Stimulated activated CD4-positive, alpha-beta T cell treated with anti-CD3 and anti-CD28 coated beads, Interleukin-4, amount 100 ng/mL, for 1 hour (primary cell): ENCODE data around the gene KDM2B.
A peak's percentile ranks its signal among the peaks of the same experiment; 100 is the strongest.
"Not testable (repeated sequence)": the region's sequence is repeated elsewhere in the genome, so short reads cannot be mapped to it uniquely, and the experiment has no call there.

Experiments used
- DNase-seq: peaks from one replicate; pipeline ENCODE4 v3.0.0-alpha.2; 2020

Gene KDM2B

DNA sequence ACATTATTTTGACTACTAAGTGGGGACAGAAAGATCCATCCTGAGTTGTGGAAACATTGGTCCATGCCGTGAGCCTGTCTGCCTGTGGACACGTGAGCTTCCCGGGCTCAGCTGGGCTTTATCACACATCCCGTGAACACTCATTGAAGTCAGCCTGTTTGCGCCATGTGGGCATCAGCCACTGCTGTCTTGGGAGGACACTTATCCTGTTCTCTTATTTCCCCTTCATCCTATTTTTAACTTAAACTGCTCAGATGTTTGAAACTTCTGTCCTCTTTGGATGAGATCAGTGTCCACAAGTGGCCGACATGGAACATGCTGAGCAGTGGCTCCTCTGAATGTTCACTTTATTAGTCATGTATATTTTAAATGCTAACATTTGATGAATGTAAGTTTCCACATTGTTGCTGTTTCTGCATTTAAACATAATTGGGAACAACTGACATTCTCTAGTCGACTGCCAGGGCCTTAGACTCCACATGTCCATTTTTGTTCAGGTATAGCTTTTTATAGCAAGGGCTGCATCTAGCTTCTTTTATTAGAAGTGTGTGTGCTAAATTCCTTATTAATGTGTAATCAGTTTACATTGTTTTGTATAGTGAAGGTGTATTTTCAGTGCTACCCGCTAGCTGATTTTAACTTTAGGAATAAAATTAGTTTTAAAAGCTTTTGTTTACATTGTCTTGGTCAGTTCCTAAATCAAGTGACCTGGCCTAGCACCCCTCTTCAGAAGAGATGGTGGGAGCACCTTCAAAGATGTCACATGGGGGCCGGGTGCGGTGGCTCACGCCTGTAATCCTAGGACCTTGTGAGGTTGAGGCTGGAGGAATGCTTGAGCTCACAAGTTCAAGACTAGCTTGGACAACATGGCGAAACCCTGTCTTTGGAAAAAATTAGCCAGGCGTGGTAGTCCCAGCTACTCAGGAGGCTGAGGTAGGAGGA lies 156.9 kb downstream of the KDM2B start:
- DNase-seq: no peak

DNA sequence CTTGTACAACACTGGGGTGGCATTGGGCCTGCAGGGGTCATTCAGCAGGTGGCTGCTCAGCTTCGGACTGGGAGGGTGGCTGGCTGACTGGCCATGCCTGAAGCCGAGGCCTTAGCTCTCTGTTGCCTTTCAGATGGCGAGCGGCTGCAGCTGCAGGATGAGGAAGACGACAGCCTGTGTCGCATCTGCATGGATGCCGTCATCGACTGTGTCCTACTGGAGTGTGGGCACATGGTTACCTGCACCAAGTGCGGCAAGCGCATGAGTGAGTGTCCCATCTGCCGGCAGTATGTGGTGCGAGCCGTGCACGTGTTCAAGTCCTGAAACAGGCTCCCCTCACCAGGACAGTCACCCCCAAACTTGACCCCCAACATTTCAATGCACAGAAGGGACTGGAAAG lies 157.6 kb downstream of the KDM2B start:
- no peak for DNase-seq

DNA sequence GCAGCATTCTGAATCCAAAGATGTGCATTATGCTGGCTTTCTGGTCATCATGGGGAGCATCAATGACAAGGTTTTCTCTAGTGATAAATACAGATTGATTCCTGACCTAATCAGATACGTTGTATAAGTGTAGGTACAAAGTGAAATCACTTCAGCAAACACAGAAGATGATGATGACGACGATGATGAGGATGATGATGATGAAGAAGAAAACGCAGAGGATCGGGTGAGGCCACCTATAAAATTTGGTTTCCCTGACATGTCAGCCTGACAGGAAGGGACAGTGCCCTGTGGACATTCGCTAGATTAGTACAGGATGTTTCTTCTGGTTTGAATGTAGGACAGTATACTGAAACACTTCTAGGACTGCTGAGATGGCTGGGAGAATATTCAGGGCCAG lies 160.7 kb downstream of the KDM2B start:
- DNase-seq: no peak

DNA sequence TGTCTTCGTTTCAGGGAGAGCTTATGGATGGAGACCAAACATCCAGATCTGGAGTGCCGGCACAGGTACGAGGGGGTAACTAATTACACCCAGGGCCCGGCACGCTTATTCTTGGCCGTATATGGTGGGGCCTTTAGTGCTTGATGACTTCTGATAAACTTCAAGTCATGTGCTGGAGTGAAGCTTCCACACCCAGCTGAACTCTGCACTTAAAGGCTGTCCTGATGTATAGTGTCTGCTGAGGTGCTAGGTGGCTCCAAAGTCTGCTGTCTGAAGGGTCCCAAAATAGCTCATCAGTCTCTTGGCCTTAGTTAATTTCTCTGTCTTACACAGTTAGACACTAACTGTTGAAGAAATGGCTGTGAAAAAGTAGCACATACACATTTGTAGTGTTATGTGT lies 163.0 kb downstream of the KDM2B start:
- no peak for DNase-seq

DNA sequence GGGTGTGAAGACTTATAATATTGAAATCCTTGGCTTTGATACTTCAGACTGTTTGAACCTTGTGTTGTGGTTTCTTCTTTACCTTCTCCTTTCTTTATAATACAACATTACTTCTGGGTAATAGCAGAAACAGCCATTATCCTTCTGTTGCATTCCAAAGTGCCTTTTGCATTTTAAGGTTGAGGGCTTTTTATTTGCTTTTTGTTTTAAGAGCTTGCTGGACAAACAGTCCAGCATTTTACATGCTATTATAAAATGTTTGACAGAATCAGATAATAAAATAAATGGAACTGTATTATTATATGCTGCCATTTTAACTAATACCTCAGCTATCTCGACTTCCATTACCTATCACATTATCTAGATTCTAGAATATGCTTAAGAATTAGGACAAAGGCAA lies 166.9 kb downstream of the KDM2B start:
- DNase-seq: no peak

DNA sequence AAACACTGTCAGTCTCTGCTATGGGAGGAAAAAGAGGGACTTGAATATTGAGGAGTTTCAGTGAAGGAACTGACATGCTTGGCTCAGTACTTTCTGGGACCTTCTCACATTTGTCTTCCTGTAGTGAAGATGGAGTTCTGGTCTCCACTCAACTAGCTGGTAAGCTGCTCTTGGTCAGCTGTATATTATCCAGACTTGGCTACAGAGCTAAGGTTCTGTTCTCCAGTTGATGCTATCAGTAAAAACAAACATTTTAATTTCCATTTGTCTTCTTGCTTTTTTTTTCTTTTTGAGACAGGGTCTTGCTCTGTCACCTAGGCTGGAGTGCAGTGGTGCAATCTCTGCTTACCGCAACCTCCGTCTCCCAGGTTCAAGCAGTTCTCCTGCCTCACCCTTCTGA lies 175.6 kb downstream of the KDM2B start:
- no peak for DNase-seq

DNA sequence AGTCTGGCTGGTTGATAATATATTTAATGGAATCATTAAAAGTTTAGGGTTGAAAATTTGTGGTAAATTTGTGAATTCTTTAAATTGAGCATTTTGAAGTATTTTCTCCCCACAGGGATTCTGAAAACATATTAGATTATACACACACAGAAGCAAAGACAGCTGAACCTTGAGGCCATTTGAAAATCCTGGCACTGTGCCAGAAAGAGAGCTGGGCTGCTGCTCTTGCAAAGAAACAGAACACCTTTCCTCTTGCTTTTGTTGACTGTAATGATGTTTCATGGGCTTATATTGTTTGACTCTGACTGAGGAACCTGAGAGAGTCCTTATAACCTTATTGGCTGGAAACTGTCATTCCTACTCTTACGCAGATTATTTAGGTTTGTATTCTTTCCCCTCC lies 176.1 kb downstream of the KDM2B start:
- DNase-seq: no peak

DNA sequence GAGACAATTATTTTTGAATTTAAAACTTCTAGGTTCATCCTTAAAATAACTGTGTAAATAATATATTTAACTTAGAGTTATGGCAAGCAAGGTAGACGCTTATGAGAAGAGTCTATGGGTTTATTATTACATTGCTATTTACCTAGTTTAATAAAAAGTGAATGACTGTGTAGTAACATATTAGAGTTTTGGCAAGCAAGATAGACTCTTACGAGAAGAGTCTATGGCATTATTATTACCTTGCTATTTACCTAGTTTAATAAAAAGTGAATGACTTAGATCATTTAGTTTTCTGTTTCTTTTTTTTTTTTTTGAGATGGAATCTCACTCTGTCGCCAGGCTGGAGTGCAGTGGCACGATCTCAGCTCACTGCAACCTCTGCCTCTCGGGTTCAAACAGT lies 177.1 kb downstream of the KDM2B start:
- DNase-seq: no peak

DNA sequence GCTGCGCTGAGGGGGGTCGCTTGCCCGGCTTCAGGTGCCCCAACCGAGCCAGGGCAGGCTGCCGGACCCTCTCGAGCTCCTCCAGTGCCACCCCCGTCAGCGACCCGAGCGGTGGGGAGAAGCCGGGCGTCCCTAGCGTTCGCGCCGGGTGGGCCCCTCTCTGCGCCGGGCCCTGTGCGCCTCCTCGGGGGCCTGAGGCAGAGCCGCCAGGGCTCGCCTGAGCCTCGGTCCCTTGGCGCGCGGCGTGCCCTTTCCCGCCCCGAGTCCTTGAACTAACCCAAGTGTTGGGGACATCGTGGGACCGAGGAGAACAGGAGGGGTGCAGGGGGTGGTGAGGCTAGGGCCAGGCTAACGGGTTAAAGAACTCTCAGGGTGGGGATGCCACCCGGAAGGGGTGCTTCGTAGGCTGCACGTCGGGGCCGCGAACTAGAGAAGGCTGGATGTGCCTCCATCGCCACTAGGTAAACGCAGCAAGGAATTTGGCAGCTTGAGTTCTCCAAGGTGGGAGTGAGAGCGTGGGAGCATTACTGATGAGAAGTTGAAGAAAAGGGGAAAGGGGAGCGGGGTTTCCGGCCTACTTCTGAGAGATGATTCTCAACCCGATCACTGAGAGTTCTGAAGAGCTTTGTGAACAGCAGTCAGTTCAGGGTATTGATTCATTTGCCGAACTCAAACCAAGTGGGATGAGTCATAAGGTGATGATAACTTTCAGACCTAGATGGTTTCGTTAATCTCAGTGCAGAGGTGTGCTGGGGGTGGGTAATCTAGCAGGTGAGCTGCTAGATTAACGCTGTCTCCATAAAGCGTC lies 180.3 kb downstream of the KDM2B start:
- peak; percentile 57 for DNase-seq

DNA sequence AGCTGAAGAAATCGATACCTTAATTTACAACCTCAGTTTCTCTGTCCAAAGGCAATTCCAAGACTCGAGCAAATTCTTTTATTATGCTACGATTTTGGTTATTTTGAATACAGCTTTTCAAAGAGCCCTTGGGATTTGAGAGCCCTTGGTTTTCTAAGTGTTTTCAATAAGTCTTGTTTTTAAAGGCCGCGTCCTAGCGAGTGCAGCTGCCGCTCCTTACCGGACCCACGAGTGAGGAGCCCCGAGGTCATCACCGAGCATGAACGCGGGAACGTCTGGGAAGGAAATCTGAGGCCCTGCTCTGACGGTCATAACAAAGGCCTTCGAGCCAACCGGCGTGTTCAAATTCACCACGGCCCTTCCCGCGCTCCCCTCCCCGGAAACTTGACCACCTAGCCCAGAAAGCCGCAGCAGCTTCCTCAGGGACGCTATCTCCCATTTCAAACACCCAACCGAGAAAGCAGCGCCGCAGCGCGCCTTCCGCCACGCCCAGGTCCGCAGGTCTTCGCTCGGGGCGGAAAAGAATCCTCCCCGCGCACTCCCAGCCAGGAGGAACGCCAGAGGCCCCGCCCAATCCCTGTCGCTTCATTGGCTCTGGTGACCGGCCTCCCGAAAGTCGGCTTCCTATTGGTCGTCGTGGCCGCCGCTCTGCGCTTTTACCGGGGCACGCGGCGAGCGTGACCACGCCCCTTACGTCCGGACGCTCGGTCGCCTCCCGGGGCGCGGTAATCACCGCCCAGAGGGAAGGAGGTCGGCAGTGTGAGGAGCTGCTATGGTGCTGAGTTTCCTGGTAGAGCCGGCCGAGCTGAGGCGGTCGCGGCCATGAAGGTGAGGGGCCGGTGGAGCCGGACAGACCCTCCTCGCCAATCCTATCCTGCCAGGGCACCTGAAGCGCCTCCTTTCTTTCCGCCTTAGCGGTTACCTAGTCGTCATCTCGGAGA lies 181.2 kb downstream of the KDM2B start, which contains the start of gene RNF34:
RNF34 (plus strand) TSS at position 728 of the 941 bp plus-strand sequence; CDS start at position 823, 95 bp downstream.
- peak; percentile 99 for DNase-seq

DNA sequence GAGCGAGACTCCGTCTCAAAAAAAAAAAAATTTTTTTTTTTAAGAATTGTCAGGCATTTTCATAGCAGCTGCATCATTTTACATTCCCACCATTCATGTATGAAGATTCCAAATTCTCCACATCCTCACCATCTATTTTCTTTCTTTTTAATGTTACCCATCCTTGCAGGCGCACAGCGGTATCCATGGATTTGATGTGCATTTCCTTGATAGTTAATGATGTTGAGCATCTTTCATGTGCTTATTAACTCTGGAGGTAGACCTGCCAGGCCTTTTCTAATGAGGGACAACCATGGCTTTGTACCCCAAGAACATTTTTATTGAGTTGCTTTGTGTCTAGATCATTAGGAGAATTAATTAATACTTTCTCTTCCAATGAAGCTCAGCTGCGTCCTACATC lies 182.5 kb downstream of the KDM2B start:
- DNase-seq: no peak

DNA sequence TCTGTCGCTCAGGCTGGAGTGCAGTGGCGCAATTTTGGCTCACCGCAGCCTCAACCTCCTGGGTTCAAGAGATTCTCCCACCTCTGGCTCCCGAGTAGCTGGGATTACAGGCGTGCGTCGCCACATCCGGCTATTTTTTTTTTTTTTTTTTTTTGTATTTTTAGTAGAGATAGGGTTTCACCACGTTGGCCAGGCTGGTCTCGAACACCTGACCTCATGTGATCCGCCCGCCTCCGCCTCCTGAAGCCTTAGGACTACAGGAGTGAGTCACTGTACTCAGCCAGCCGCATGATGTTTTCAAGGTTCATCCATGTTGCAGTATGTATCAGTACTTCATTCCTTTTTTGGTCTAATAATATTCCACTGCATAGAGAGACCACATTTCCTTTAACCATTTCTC lies 183.3 kb downstream of the KDM2B start:
- DNase-seq: no peak

DNA sequence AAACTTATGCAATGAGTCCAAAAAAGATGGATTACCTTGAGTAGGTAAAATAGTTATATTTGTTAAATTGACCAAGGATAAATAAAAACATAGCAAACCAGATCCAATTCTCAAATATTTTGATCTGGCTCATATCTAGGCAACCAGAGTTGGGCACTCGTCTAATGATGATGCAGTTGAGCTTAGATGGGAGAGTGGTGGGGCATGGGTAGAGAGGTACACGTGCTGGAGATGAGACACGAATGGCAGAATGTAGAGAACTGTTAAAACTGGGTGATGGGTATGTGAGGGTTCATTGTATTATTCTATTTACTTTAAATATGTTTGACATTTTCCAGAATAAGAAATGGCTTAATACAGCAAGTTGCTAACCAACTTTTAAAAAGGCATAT lies 188.5 kb downstream of the KDM2B start:
- no peak for DNase-seq

DNA sequence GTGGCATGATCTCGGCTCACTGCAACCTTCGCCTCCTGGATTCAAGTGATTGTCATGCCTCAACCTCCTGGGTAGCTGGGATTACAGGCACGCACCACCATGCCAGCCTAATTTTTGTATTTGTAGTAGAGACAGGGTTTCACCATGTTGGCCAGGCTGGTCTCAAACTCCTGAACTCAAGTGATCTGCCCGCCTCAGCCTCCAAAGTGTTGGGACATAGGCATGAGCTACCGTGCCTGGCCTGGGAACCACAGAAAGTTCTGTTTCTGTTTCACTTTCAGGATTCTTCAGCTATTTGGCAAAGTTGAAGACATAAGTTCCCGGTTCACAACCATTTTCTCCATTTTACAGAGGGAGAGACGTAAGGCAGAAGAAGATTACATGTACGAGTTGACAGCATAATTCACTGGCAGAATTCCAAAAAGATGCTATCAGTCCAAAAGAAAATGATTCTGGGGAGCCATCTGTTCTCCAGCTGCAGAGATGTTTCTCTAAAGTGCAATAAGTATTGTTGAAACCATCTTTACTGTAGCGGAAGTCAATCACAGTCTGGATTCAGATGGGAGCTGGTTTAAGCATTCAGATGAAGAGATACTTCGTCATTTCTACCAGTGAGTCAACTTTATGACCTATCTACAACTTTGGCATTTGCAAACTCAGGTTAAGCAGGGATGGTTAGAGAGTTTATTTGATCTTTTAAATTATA lies 189.1 kb downstream of the KDM2B start:
- peak; percentile 8 for DNase-seq

DNA sequence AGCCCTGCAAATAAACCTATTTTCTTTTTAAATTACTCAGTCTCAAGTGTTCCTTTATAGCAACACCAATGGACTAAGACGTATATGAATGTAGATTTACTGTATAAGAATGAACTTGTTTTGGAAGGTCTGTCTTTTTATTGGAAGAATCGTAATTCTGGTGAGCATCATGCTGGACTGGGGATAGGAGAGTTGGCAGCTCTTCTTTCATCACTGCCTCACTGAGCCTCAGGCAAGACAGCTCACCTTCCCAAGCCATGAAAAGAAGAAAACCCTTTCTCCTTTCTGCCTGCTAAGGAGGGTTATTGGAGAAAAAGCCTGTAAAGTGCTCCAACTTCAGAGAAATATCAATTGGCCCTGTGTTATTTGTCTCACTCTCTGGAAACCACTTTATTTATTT lies 190.0 kb downstream of the KDM2B start:
- no peak for DNase-seq

DNA sequence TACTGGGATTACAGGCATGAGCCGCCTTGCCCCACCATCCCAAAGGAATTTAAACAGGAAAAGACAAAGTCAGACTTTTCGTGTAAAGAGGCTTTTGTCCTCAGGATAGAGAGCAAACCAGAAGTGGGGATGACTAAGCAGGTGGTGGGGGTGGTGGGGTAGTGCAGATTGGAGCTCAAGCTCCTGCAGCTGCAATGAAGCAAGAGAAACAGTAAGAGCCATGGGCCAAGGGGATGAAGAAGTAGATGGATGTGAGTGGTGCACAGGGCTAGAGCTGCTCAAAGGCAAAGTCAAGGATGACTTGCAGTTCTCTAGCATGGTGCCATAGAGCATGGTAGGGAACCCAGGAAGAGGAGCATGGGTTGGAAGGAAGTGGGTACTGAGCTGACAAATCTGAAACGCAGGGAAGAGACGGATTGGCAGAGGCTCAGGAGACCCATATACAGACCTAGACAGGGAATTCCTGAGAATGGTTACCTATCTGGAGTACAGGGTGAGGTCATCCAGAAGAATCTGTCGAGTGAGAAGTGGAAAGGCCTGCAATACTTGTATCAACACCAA lies 192.3 kb downstream of the KDM2B start:
- no peak for DNase-seq

DNA sequence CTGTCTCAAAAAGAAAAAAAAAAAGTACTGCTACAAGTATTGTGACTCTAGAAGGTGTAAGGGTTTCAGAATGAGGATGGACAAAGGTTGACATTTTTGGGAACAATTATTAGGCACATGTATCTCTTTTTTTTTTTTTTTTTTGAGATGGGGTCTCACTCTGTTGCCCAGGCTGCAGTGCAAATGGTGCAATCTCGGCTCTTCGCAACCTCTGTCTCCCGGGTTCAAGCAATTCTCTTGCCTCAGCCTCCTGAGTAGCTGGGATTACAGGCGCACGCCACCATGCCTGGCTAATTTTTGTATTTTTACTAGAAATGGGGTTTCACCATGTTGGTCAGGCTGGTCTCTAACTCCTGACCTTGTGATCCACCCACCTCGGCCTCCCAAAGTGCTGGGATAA lies 195.9 kb downstream of the KDM2B start:
- not testable (repeated sequence) for DNase-seq

DNA sequence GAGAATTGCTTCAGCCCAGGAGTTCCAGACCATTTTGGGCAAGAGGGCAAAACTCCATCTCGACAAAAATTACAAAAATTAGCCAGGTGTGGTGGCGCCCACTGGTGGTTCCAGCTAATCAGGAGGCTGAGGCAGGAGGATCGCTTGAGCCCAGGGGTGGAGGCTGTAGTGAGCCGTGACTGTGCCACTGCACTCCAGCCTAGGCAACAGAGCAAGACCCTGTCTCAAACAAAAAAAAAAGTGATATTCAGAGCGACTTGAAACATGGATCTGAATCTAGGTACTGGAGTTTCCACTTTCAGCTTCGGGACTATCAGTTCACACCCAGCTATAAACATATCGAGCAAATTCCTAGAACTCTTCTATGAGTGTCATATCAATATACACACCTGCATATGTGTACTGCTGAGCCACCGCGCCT lies 197.2 kb downstream of the KDM2B start:
- no peak for DNase-seq

DNA sequence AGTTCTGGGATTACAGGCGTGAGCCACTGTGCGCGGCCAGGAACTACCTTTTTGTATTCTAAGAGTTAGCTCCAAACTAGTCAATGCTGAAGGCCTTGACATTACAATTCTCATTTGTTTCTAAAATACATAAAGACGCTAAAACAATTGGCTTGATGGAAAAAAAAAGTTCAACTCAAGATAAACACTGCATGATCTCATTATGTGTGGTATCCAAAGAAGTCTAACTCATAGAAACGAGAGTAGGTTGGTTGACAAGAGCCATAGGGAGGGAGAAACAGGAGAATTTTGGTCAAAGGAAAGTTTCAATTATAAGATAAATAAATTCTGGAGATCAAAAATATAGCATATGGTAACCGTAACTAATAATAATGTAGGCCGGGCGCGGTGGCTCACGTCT lies 200.9 kb downstream of the KDM2B start:
- no peak for DNase-seq
